GM18909 (cell line): Measurements from ENCODE around the gene ODAM.
A peak's percentile ranks its signal among the peaks of the same experiment; 100 is the strongest.
"Not testable (repeated sequence)": the region's sequence is repeated elsewhere in the genome, so short reads cannot be mapped to it uniquely, and the experiment has no call there.

Source experiments
- ATAC-seq: cut with Tn5 transposase; IDR thresholded peaks from one replicate; pipeline ENCODE4 v1.9.1; 2021; ENCODE audit warnings: mild to moderate bottlenecking; ENCODE audit not compliant: unreplicated experiment, poor library complexity

Gene ODAM, protein sequence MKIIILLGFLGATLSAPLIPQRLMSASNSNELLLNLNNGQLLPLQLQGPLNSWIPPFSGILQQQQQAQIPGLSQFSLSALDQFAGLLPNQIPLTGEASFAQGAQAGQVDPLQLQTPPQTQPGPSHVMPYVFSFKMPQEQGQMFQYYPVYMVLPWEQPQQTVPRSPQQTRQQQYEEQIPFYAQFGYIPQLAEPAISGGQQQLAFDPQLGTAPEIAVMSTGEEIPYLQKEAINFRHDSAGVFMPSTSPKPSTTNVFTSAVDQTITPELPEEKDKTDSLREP

DNA sequence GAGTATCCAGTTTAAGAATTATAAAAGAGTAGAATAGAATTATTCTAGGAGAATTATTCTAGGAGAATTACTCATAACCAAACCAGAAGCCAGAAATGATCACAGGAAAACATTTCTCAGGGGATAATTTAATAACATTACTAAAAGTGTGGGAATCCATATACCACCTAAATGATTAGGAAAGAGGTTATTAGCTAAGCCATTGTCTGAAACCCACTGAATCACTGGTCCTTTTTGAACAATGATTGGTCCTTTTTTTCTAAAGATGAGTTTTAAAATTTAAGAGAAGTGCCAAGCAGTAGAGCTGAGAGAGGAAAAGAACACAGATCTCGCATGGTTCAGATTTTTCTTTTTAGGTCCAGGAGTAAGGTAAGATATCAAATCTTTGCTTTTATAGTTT is at the start of gene ODAM:
Gene ODAM, plus strand, starts transcription at position 301 of the 400 bp plus-strand sequence. CDS start 819 bp downstream, outside the sequence.
- ATAC-seq = no peak

DNA sequence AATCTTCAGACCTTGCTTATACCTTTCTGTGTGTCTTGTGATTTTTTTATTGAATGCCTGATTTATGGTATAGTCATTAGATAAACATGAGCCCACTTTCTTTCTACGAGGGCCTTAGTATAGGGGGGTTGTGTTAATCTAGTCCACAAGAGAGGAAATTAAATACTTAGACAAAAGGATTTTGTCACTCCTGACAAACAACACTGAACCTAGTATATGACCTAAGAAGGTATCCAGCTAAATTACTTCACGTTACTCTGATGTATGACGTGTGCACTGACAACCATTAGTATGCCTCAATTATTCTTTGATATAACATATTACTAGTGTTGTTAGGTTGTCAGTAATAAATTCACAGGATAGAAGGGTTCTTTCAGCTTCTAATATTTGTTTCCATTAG is 44.3 kb upstream of the ODAM start:
- ATAC-seq = no peak

DNA sequence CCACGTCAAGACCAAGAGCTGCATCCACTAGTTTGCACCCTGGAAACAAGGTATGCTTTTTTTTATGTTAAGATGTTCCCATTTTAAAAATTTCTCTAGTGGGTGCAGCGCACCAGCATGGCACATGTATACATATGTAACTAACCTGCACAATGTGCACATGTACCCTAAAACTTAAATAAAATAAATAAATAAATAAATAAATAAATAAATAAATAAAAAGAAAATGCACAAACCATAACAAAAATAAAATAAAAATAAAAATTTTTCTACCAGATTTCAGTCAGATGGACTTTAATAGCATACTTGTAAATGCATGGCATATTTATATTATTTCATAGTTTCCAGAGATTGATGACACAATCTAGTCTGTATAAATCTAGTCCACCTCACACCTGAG is 43.4 kb upstream of the ODAM start:
- ATAC-seq = no peak

DNA sequence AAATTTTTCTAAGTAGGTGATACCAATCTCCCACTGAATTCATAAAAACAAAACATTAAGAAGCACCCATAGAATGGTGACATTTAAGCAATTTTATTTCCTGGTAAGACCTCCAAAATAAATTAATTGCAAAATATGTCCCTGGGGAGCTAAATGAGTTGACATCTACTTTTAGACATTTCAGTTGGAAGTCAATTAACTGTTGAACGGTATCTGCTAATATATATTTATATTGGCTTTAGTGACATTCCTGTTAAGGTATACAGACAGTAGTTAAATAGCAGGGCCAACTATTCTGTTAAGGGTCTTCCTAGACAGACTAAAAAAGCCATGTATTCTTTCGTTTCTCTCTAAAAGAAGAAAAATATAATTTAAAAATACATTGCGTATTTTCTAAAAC is 41.6 kb upstream of the ODAM start, which contains the start of gene PRR27:
Gene PRR27, plus strand, starts transcription at position 301 of the 400 bp plus-strand sequence. CDS start 139 bp downstream, outside the sequence.
- ATAC-seq = no peak

DNA sequence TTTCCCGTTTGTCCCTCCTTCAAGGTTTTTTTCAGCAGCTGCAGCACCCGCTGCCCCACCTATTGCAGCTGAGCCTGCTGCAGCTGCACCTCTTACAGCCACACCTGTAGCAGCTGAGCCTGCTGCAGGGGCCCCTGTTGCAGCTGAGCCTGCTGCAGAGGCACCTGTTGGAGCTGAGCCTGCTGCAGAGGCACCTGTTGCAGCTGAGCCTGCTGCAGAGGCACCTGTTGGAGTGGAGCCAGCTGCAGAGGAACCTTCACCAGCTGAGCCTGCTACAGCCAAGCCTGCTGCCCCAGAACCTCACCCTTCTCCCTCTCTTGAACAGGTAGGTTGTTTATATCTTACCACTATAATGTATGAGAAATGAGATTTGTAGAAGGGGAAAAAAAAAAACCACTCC is 36.9 kb upstream of the ODAM start:
- no peak for ATAC-seq

DNA sequence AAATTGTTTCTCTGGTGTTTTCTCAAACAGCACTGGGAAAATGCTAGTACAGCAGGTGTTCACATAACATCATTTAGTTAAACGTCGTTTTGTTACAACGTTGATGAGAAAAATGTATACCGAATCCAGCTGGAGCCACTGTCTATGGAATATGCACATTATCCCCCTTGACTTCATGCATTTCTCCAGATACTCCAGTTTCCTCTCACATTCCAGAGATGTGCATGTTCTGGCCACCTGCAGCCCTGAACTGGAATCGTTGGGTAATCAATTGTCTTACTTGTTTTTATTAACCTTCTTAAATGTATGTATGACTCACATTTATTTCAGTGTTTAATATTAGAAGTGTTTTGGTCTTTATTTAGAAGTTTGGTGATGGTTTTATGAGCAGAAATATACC is 18.4 kb upstream of the ODAM start:
- no peak for ATAC-seq

DNA sequence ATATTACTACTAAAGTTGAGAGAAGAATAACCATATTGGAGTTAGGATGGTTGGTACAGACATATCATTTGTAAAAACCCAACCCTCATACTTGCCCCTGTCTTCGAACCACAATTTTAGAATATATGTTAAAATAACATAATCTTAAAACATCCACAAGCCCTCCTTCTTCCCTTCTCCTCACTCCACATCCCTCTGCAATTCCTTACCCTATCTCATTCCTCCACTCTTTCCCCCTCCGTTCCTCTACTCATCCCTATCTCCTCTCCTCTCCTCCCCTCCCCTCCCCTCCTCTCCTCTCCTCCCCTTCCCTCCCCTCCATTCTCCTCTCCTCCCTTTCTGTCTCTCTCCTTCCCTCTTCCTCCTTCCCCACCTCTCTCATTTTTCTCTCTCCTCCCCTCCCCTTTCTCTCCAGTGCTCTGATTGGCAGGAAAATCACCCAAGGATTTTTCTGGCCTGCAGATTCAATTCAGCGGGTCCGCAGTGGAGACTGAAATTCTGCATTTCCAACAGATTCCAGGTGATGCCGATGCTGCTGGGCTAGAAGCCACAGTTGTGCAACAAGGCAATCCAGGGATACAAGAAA is 17.4 kb upstream of the ODAM start:
- no peak for ATAC-seq

DNA sequence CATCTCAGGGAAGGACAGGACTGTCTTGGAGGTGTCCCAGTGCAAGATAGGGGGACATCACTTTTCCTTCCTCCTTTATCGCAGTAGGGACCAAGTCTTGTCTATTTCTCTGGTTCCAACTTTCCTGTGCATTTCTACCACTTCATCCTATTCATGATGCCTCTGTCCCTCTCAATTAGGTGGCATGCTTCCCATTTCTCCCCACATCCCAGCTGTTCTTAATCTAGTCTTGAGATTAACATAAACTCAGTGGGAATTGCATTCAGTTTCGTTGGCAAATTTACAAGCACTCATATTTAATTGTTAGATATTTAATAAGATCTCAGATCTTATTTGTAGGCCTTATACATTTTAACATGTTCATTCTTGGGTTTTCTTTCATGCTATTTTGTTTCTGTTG is 15.7 kb upstream of the ODAM start:
- no peak for ATAC-seq

DNA sequence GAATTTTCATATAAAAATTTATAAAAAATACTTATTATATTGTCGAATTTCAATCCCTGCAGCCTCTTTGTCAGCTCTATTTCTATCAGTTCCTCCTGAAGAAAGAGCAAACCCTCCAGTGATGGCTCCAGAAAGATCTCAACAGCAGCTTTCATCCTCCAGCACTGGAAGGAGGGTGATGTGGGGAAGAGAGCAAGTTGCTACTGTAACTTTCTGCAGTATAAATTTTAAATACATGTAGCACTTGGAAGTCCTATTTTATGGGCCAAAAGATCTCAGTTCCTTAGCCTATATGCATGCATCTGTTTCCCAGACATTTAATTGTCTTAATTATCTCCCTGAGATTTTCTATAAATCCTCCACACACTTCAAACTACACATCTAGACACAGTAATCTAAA is 13.7 kb upstream of the ODAM start:
- no peak for ATAC-seq

DNA sequence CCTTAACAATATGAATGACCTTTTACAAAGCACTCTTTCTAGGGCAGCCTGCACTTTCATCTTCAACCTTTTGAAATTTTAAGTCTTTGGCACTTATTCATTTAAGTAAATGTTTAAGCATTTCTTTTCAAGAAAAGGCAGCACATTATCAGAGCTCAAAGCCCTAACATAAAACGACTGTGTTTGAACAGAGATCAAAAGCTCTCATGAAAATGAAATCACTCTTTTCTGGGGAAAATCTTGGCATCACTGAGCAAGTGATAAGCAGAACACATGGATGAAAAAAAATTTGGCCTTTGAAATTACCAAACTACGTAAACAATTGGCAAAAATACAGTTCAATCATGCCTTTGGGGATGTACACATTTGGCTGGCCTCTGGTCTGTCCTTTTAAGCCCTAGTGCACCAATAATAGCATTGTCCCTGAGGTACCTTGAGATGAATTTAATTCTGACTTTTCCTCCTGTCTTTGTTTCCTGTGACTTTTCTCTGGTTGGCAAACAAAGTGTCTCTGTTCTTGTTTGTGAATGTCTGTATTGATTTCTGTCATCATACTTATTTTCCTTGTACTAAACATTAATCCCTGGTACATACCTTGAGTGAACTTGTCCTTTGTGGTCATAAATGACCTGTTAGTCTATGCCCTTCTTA is 12.9 kb upstream of the ODAM start:
- no peak for ATAC-seq

DNA sequence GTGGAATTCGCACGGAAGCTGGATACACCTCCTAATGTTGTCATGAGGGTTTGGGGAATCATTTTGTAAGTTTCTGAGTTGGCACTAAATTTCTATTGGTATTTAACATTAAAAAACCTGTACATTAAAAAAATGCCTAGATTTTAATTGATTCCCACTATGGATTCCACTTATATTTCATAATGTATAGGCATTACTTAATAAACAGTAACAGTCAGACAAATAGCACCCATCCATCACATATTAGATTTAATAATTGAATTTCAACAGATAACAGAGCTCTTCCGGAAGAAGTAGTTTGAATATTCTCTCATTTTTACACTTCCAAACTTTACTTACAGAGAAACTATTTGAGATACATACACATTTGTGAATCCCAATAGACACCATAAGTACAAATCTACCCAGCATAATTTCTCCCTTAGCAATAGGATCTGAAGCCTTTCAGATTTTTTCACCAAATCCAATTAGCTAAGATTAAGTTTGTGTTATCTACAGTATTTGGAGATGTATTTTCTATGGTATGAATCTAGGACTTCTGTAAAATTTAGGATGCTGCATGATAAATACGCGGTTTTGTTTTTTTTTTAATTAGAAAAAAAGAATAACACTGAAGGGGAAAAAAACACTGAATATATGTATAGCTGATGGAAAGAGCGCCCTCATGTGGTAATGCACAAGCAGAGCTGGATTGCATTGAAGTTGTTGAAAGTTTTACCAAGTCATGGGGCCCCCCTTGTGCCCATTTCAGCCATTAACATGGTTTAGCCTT is 12.2 kb upstream of the ODAM start:
- ATAC-seq = peak; percentile 86

DNA sequence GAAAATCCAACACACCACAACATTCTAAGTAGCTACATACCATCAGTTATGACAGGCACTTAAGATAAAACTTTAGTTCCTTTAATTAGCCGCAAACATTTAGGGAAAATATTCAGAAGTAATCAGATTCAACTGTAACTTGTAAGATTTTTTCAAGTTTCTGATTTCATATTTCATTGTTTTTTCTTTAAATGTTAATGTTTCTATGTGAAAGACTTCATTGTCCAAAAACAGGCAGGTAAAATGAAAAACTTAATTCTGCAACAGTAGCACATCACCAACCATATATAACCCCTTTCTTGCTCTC is 11.6 kb upstream of the ODAM start:
- ATAC-seq = no peak

DNA sequence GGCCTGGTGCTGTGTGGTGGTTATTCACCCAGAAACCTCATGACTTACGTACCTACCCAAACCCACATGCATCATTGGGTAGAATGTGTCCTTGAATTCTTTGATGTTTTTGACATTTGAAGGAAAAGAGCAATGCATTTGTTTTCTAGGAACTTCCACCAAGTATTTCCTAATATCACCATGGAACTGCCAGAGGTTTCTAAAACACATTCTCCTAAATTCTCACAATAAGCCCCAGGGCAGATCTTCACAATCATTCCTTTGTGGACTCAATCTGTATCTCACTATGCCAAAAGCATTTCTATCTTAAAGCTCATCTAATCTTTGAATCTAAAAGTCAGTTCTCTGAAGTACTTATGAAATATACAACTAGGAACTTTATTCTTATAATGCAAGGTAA is 8.3 kb upstream of the ODAM start:
- no peak for ATAC-seq

DNA sequence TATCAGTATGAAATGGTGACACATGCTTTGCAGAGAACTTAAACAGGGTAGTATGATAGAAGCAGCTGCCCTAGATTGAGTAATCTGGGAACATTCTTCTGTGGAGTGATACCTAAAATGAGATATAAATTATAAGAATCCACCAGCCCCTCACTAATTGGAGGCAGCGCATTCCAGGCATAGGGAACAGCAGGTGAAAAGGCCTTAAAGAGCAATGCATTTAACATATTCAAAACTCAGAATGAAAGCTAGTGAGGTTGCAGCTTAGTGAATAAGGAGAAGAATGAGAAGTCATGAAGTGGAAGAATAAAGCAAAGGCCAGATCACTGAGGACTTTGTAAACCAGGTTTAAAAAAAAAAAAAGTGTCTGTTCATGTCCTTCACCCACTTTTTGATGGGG is 4.9 kb upstream of the ODAM start:
- ATAC-seq = no peak

DNA sequence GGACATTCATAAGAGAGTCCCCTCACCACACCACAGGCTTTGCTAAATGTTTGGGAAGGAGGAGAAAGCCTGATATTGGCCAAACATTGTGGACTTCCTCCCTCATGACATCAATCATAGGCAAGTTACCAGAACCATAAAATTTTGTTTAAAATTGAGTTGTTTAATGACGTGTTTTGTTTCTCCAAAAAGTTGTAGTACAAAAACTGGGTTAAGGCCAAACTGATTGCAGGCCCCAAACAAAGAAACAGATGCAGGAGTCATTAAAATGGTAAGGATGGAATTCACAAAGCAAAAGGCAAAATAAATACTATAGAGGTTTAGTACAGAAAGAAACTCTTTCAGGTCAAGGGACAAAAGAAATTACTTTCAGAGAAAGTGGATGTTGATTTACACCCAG is 3.9 kb upstream of the ODAM start:
- no peak for ATAC-seq

DNA sequence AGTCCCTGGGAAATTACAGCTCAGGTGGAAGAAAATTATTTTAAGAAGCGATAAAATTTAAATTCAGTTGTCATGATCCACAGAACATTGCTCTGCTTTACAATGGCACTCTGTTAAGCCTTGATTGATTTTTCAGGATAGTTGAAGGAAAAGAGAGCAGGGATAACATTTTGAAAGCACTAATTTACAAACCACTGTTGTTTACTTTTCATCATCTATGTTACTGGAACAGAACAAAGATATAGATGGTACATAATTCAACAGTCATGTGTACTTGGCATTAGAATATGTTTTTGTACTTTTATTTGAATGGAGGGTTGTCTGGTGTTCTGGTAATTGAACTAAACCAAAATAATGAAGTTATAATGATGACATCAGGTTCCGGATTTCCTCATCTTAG is 2.6 kb upstream of the ODAM start:
- no peak for ATAC-seq

DNA sequence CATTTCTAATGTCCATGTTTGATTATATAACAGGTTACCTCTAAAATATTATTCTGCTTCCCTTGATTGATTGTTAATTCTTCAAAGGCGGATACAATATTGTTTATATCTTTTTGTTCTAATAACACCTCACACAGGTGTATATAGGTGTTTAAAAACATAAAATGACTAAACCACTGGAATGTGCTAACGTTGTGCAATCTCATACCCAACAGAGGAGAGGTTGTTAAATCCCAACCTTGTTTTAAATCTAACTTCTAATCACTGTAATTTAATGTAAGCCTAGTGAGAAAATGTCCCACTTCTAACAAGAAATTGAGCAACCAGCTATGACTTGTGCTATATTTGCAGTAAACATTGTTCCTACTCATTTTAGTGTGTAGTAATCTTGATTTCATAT is 1.3 kb downstream of the ODAM start:
- ATAC-seq = no peak

DNA sequence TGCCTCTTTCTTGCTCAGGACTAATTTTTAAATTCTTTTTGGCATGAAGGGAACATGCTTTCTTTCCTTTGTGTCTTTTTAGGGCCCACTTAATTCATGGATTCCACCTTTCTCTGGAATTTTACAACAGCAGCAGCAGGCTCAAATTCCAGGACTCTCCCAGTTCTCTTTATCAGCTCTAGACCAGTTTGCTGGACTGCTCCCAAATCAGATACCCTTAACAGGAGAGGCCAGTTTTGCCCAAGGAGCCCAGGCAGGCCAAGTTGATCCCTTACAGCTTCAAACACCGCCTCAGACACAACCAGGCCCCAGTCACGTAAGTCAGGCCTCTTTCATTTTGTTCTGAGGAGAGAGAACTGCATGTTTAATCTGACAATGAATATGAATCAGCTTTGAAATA is 2.3 kb downstream of the ODAM start:
- no peak for ATAC-seq

DNA sequence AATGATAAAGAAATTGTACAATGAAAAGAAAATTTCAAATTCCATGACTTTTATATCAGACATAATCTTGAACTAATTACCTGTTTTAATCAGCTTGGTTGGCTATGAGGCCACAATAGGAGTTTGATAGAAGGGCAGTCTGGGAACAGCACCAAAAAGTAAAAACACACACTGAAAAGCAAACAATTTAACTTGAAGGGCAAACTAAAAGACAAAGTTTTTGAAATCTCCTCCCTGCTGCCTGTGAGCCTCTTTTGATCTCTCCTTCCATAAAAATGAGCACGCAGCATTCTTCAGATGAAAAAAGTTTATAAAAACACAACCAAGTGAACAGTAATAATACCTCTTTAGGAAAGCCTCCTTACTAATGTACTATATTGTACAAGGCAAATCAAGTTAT is 8.1 kb downstream of the ODAM start:
- ATAC-seq = no peak

DNA sequence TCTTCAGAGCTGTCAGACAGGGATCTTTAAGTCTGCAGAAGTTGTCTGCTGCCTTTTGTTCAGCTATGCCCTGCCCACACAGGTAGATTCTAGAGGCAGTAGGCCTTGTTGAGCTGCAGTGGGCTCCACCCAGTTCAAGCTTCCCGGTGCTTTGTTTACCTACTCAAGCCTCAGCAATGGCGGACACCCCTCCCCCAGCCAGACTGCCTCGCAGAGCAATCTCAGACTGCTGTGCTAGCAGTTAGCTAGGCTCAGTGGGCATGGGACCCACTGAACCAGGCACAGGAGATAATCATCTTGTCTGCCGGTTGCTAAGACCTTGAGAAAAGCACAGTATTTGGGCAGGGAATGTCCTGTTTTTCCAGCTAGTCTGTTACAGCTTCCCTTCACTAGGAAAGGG is 17.2 kb downstream of the ODAM start:
- ATAC-seq = not testable (repeated sequence)

DNA sequence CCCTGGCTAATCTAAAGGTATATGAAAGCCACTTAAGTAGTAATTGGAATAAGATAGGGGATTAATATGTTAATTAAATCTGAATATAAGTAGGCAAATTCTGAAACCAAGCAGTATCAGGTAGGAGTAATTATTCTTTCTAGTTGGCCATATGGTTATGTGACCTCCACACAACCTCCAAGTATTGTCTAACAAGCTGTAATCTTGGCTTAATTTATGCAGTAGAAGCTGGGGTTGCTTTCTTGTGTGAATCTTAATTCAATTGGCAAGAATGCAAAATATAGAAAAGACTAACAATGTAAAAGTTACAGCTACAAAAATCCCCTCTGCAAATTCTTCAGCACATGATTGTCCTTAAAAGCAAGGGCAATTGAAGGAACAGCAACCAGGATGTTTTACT is 20.6 kb downstream of the ODAM start:
- ATAC-seq = not testable (repeated sequence)
